Measurements from ENCODE around the gene CCNQ. TPM values are rescaled to one million over a fixed set of nuclear protein-coding genes. Genes with fewer than 3 reads are reported as not detected.

Gene CCNQ
- total RNA-seq, 2 experiments from 2014 or later: 22.5 to 23.8 TPM

Other genes with a start within 250 kb of the CCNQ start
- not detected for gene PNMA6E, start 197.8 kb downstream of the CCNQ start, total RNA-seq
- under 1 TPM; 0.52 to 0.60 TPM for gene ZFP92, start 187.7 kb downstream of the CCNQ start, total RNA-seq
- gene TREX2, start 153.1 kb downstream of the CCNQ start, total RNA-seq: 1 to 10 TPM; 3.0 to 3.4 TPM
- 10 to 100 TPM; 37.6 to 45.9 TPM for gene HAUS7, start 128.6 kb downstream of the CCNQ start, total RNA-seq
- not detected for gene BGN, start 104.2 kb downstream of the CCNQ start, total RNA-seq
- under 1 TPM in 1 of 2 experiments, not detected in 1; 0.05 TPM for gene ATP2B3, start 81.5 kb downstream of the CCNQ start, total RNA-seq
- not detected for gene DUSP9, start 48.1 kb upstream of the CCNQ start, total RNA-seq
- gene PNCK, start 74.7 kb upstream of the CCNQ start, total RNA-seq: not detected
- gene SLC6A8, start 88.8 kb upstream of the CCNQ start, total RNA-seq: under 1 TPM; 0.65 to 0.69 TPM
- gene BCAP31, start 125.2 kb upstream of the CCNQ start, total RNA-seq: 100 to 1,000 TPM; 142 to 148 TPM
- gene ABCD1, start 125.7 kb upstream of the CCNQ start, total RNA-seq: 10 to 100 TPM; 15.4 to 16.0 TPM
- gene PLXNB3, start 165.1 kb upstream of the CCNQ start, total RNA-seq: under 1 TPM; 0.23 to 0.35 TPM
- not detected for gene SRPK3, start 181.9 kb upstream of the CCNQ start, total RNA-seq
- 10 to 100 TPM; 60.1 to 64.8 TPM for gene IDH3G, start 195.2 kb upstream of the CCNQ start, total RNA-seq
- 100 to 1,000 TPM; 193 to 203 TPM for gene SSR4, start 195.5 kb upstream of the CCNQ start, total RNA-seq
- under 1 TPM; 0.32 to 0.60 TPM for gene PDZD4, start 231.4 kb upstream of the CCNQ start, total RNA-seq